ENCODE data around the gene GCNT1. TPM values are rescaled to one million over a fixed set of nuclear protein-coding genes. Genes with fewer than 3 reads are reported as not detected.

GCNT1 gene
- total and polyA plus RNA-seq, 2 of the 13 experiments (the other 11 are each of a cell fraction or from before 2014, with no cell fraction given) = 0.55 to 1.7 TPM

DNA sequence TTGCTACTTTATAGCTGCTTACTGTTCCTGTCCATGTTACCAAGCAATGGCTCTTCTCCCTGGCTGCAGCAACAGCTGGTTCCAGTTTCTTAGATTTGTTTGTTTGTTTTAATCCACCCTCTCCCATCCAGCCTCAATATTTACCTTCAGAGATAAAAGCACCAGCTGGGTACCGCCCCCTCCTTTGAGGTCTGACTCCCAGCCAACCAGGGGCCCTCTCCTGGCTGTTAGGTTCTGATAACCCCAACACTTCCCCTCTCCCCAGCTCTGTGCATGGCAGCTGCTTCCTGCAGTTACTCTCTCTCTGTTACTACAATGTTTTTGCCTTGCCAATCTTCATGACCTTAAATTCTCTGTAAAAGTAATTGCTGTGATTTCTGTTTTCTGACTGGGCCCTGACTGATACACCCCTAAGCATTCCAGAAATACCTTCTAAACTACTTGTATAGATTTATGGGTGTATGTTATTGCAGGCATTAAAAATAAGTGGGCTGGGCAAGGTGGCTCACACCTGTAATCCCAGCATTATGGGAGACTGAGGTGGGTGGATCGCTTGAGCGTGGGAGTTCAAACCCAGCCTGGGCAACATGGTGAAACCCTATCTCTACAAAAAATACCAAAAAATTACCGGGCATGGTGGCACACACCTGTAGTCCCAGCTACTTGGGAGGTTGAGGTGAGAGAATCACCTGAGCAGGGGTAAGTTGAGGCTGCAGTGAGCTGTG is 2.6 kb upstream of the GCNT1 start (continued):
- TF ChIP-seq, protein P1, sequence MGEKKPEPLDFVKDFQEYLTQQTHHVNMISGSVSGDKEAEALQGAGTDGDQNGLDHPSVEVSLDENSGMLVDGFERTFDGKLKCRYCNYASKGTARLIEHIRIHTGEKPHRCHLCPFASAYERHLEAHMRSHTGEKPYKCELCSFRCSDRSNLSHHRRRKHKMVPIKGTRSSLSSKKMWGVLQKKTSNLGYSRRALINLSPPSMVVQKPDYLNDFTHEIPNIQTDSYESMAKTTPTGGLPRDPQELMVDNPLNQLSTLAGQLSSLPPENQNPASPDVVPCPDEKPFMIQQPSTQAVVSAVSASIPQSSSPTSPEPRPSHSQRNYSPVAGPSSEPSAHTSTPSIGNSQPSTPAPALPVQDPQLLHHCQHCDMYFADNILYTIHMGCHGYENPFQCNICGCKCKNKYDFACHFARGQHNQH (CRISPR knock-in tag; IDR thresholded peaks at IDR 0.05) = peak; percentile 72; the same call in 1 of the 2 replicates
- TF ChIP-seq, protein P2, sequence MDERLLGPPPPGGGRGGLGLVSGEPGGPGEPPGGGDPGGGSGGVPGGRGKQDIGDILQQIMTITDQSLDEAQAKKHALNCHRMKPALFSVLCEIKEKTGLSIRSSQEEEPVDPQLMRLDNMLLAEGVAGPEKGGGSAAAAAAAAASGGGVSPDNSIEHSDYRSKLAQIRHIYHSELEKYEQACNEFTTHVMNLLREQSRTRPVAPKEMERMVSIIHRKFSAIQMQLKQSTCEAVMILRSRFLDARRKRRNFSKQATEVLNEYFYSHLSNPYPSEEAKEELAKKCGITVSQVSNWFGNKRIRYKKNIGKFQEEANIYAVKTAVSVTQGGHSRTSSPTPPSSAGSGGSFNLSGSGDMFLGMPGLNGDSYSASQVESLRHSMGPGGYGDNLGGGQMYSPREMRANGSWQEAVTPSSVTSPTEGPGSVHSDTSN (CRISPR knock-in tag; IDR thresholded peaks at IDR 0.05) = no peak
- peak; percentile 84; the same call in 1 of the 2 replicates for TF ChIP-seq TBX3 (IDR thresholded peaks at IDR 0.05; ENCODE audit: borderline replicate concordance)
- 0 out of 2 replicates have a peak, but pooled peaks have one; percentile 23 for TF ChIP-seq GABPB1 (CRISPR knock-in tag; IDR thresholded peaks at IDR 0.05)
- TF ChIP-seq ETS1 (CRISPR knock-in tag; IDR thresholded peaks at IDR 0.05) = no peak
- TF ChIP-seq ZNF816 (CRISPR knock-in tag; IDR thresholded peaks at IDR 0.05; ENCODE audit: borderline replicate concordance) = no peak
- TF ChIP-seq ZNF501 (CRISPR knock-in tag; IDR thresholded peaks at IDR 0.05) = peak; percentile 72; the same call in 1 of the 2 replicates
- TF ChIP-seq MLX (CRISPR knock-in tag; IDR thresholded peaks at IDR 0.05) = 0 out of 2 replicates have a peak, but pooled peaks have one; percentile 21
- TF ChIP-seq GPBP1L1 (CRISPR knock-in tag; IDR thresholded peaks at IDR 0.05) = no peak
- TF ChIP-seq ZNF781 (CRISPR knock-in tag; IDR thresholded peaks at IDR 0.05; ENCODE audit: borderline replicate concordance, not compliant biosample characterization) = no peak
- TF ChIP-seq, protein P3, sequence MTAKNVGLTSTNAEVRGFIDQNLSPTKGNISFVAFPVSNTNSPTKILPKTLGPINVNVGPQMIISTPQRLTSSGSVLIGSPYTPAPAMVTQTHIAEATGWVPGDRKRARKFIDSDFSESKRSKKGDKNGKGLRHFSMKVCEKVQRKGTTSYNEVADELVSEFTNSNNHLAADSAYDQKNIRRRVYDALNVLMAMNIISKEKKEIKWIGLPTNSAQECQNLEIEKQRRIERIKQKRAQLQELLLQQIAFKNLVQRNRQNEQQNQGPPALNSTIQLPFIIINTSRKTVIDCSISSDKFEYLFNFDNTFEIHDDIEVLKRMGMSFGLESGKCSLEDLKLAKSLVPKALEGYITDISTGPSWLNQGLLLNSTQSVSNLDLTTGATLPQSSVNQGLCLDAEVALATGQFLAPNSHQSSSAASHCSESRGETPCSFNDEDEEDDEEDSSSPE (CRISPR knock-in tag; IDR thresholded peaks at IDR 0.05) = no peak
- peak; percentile 93 for TF ChIP-seq PITX1 (CRISPR knock-in tag; IDR thresholded peaks at IDR 0.05)
- TF ChIP-seq ZNF12 (CRISPR knock-in tag; IDR thresholded peaks at IDR 0.05) = 0 out of 2 replicates have a peak, but pooled peaks have one; percentile 49
- TF ChIP-seq ZNF703 (CRISPR knock-in tag; IDR thresholded peaks at IDR 0.05; ENCODE audit: borderline replicate concordance) = no peak
- TF ChIP-seq, protein P4, sequence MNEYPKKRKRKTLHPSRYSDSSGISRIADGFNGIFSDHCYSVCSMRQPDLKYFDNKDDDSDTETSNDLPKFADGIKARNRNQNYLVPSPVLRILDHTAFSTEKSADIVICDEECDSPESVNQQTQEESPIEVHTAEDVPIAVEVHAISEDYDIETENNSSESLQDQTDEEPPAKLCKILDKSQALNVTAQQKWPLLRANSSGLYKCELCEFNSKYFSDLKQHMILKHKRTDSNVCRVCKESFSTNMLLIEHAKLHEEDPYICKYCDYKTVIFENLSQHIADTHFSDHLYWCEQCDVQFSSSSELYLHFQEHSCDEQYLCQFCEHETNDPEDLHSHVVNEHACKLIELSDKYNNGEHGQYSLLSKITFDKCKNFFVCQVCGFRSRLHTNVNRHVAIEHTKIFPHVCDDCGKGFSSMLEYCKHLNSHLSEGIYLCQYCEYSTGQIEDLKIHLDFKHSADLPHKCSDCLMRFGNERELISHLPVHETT (CRISPR knock-in tag; conservative IDR thresholded peaks at IDR 0.05) = no peak
- TF ChIP-seq CENPX (CRISPR knock-in tag; IDR thresholded peaks at IDR 0.05) = no peak
- TF ChIP-seq, protein P5, sequence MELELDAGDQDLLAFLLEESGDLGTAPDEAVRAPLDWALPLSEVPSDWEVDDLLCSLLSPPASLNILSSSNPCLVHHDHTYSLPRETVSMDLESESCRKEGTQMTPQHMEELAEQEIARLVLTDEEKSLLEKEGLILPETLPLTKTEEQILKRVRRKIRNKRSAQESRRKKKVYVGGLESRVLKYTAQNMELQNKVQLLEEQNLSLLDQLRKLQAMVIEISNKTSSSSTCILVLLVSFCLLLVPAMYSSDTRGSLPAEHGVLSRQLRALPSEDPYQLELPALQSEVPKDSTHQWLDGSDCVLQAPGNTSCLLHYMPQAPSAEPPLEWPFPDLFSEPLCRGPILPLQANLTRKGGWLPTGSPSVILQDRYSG (CRISPR knock-in tag; IDR thresholded peaks at IDR 0.05) = no peak
